Loucy (cell line): ENCODE measurements around the gene GRK3.

Experiments
- H2AFZ ChIP-seq: fragments of 200-600 bp; sonication (generic); 2 replicates; pipeline ENCODE4 v1.6.0; 2016; ENCODE audit warnings: antibody characterized with exemption, mild to moderate bottlenecking, low read length, moderate library complexity
- H3F3A ChIP-seq: fragments of 200-600 bp; 2 replicates; pipeline ENCODE4 v1.6.0; 2016; ENCODE audit warnings: antibody characterized with exemption, low read depth, mild to moderate bottlenecking
- H3K27me3 ChIP-seq: fragments of 200-600 bp; sonication (generic); 2 replicates; pipeline ENCODE4 v1.6.1; 2014; ENCODE audit warnings: low read length, mild to moderate bottlenecking; ENCODE audit not compliant: insufficient read depth, poor library complexity, severe bottlenecking
- H3K36me3 ChIP-seq: fragments of 200-600 bp; sonication (generic); 2 replicates; pipeline ENCODE4 v1.6.1; 2016; ENCODE audit warnings: low read length; ENCODE audit not compliant: insufficient read depth
- H3K4me1 ChIP-seq: fragments of 200-600 bp; sonication (generic); 2 replicates; pipeline ENCODE4 v1.5.1; 2014; ENCODE audit warnings: low read length, mild to moderate bottlenecking; ENCODE audit not compliant: insufficient read depth, poor library complexity, severe bottlenecking
- H3K4me2 ChIP-seq: fragments of 200-600 bp; sonication (generic); 2 replicates; pipeline ENCODE4 v1.6.0; 2014; ENCODE audit warnings: antibody characterized with exemption, low read length, low read depth, mild to moderate bottlenecking; ENCODE audit not compliant: poor library complexity, severe bottlenecking
- H3K4me3 ChIP-seq: fragments of 200-600 bp; sonication (generic); 2 replicates; pipeline ENCODE4 v1.5.1; 2014; ENCODE audit warnings: low read length, mild to moderate bottlenecking, mixed read lengths; ENCODE audit not compliant: poor library complexity, severe bottlenecking
- H3K79me2 ChIP-seq: fragments of 200-600 bp; sonication (generic); 2 replicates; pipeline ENCODE4 v1.6.1; 2014; ENCODE audit warnings: low read length; ENCODE audit not compliant: insufficient read depth
- H3K9ac ChIP-seq: fragments of 200-600 bp; sonication (generic); 2 replicates; pipeline ENCODE4 v1.6.0; 2014; ENCODE audit warnings: mild to moderate bottlenecking, low read depth, low read length, moderate library complexity; ENCODE audit not compliant: poor library complexity, severe bottlenecking
- H3K9me2 ChIP-seq: fragments of 200-600 bp; sonication (generic); replicated peaks from 2 replicates; pipeline ENCODE4 v1.6.1; 2016; ENCODE audit warnings: low read depth, low read length, mixed read lengths
- H3K9me3 ChIP-seq: fragments of 200-600 bp; sonication (generic); 2 replicates; pipeline ENCODE4 v1.6.1; 2014; ENCODE audit warnings: mild to moderate bottlenecking, antibody characterized with exemption, low read length, low read depth; ENCODE audit not compliant: insufficient read depth
- H4K20me1 ChIP-seq: fragments of 200-600 bp; sonication (generic); 2 replicates; pipeline ENCODE4 v1.6.0; 2014; ENCODE audit warnings: antibody characterized with exemption, low read length, mild to moderate bottlenecking; ENCODE audit not compliant: insufficient read depth, poor library complexity, severe bottlenecking
- EZH2phosphoT487 ChIP-seq: fragments of 200-600 bp; IDR thresholded peaks from 2 replicates; pipeline ENCODE4 v1.6.1; 2018; ENCODE audit warnings: antibody characterized with exemption, mild to moderate bottlenecking, moderate library complexity, borderline replicate concordance
- TF ChIP-seq, protein P1 (sequence below): fragments of 200-600 bp; sonication (generic); conservative IDR thresholded peaks from 2 replicates; pipeline ENCODE4 v1.5.1; 2014; ENCODE audit warnings: mild to moderate bottlenecking, antibody characterized with exemption, low read length

Gene GRK3

DNA sequence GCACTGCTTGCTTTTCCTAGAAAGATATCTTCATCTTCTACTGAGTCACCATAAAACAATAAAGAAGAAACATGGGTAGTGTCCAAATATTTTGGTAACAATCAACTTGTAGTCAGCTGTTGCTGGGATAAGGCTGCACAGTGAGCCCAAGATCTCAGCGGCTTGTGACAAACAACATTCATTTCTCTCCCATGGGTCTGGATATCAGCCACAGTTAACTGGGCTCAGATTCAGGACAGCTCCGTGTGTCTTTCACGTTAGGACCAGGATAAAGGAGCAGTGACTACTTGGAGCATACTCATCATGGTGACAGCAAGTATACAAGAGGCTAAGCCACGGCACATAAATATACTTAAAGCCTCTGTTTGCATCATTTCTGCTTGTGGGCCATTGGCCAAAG, 27.9 kb upstream of the GRK3 start:
- H3K4me2 ChIP-seq, result no peak overlapping the region
- H3K9ac ChIP-seq, result no peak overlapping the region
- H3K36me3 ChIP-seq, result no peaks in the 10 kb centered on the region
- H3K4me3 ChIP-seq, result no peak overlapping the region
- no peaks in the 10 kb centered on the region for H3K27me3 ChIP-seq
- no peaks in the 10 kb centered on the region for H4K20me1 ChIP-seq
- no peaks in the 10 kb centered on the region for H3K4me1 ChIP-seq
- no peaks in the 10 kb centered on the region for H3F3A ChIP-seq
- H3K79me2 ChIP-seq, result no peaks in the 10 kb centered on the region
- no peaks in the 10 kb centered on the region for H3K9me3 ChIP-seq
- H3K9me2 ChIP-seq, result no peaks in the 10 kb centered on the region
- TF ChIP-seq, protein P1, sequence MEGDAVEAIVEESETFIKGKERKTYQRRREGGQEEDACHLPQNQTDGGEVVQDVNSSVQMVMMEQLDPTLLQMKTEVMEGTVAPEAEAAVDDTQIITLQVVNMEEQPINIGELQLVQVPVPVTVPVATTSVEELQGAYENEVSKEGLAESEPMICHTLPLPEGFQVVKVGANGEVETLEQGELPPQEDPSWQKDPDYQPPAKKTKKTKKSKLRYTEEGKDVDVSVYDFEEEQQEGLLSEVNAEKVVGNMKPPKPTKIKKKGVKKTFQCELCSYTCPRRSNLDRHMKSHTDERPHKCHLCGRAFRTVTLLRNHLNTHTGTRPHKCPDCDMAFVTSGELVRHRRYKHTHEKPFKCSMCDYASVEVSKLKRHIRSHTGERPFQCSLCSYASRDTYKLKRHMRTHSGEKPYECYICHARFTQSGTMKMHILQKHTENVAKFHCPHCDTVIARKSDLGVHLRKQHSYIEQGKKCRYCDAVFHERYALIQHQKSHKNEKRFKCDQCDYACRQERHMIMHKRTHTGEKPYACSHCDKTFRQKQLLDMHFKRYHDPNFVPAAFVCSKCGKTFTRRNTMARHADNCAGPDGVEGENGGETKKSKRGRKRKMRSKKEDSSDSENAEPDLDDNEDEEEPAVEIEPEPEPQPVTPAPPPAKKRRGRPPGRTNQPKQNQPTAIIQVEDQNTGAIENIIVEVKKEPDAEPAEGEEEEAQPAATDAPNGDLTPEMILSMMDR, result no peak
- TF ChIP-seq EZH2phosphoT487, result no peak
- H2AFZ ChIP-seq, result no peak overlapping the region

DNA sequence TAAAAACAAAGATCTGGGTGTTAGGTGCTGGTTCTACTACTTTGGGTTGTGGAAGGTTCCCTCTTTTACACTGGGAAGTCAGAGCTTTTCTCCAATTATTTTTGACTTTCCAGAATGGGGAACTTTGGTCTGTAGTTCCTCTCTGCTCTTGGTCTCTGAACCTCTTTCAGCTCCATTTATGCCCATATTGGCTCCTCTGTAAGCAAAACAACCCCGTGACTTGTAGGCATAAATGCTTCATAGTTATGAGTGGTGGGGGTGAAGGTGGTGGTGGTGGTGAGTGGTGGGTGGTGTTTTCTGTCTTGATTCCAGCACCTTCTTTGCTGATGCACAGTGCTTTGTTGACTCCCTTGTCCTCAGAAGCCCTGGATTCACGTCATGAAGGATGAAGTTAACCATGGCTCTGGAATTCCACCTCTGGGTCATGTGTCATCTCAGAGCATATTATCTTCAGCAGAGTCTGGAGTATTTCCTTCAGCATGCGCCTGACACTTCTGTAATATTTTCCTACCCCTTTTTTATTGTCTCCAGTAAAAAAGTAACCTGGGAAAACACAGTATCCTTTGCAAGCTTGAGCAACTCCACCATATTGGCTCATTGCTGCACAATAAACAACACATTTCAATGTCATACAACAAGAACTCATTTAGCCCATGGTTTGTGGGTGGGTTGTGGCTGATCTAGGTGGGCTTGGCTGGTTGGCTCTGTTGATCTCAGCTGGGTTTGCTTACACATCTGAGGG, 24.1 kb upstream of the GRK3 start:
- TF ChIP-seq, protein P1, result no peak
- TF ChIP-seq EZH2phosphoT487, result no peak
- no peak overlapping the region for H3K4me2 ChIP-seq
- H3F3A ChIP-seq, result no peaks in the 10 kb centered on the region

DNA sequence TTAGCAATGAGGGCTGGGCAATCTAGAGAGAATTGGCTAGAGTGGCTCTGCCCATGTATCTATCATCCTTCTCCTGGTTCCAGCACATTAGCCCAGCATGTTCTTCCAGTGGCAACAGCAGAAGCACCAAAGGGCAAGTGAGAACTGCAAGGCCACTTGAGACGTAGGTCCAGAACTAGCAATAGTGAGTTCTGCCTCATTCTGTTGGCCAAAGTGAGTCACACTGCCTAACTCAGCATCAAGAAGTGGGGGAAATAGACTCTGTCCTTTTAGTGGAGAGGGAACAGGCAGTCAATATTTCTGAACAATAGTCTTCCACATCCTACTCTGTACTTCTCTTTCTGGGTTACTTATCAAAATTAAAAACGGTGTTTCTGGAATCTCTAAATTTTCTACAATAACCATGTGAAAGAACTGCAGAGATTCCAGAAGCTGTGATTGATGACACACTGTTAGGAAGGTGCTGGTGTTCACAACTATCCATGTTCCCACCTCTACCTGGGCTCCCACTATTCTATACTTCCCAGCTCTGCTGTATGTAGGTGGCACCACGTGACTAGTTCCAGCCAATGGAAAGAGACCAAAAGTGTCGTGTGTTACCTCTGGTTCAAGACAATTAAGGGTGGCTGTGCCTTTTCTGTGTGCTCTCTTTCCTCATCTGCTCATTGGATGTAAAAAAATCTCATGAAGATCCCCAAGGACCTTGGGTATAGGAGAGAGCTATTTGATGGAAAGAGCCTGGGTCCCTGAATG, 23.4 kb upstream of the GRK3 start:
- H4K20me1 ChIP-seq, result no peaks in the 10 kb centered on the region
- TF ChIP-seq, protein P1, result no peak
- TF ChIP-seq EZH2phosphoT487, result no peak
- H3K36me3 ChIP-seq, result no peaks in the 10 kb centered on the region
- no peak overlapping the region for H3K9ac ChIP-seq
- H3K79me2 ChIP-seq, result no peaks in the 10 kb centered on the region
- H2AFZ ChIP-seq, result no peak overlapping the region
- no peaks in the 10 kb centered on the region for H3F3A ChIP-seq
- H3K27me3 ChIP-seq, result no peaks in the 10 kb centered on the region
- no peak overlapping the region for H3K4me3 ChIP-seq
- no peaks in the 10 kb centered on the region for H3K9me3 ChIP-seq
- no peaks in the 10 kb centered on the region for H3K9me2 ChIP-seq
- peaks cover 8% of the 10 kb centered on the region for H3K4me1 ChIP-seq
- no peak overlapping the region for H3K4me2 ChIP-seq

More for the DNA sequence above, 24.1 kb upstream of the GRK3 start:
- H3K4me3 ChIP-seq, result no peak overlapping the region
- no peaks in the 10 kb centered on the region for H3K9me2 ChIP-seq
- no peaks in the 10 kb centered on the region for H3K9me3 ChIP-seq
- no peak overlapping the region for H3K9ac ChIP-seq
- peaks cover 5% of the 10 kb centered on the region for H3K4me1 ChIP-seq
- H3K79me2 ChIP-seq, result no peaks in the 10 kb centered on the region
- H3K36me3 ChIP-seq, result no peaks in the 10 kb centered on the region
- H2AFZ ChIP-seq, result no peak overlapping the region
- H3K27me3 ChIP-seq, result no peaks in the 10 kb centered on the region
- H4K20me1 ChIP-seq, result no peaks in the 10 kb centered on the region
